ENCODE results near the gene KLHL22.

The KLHL22 gene

GRCh38 chr22:20406686-20407408 lies 88.7 kb downstream of the KLHL22 start:
- no peak for TF ChIP-seq CTCF (IDR thresholded peaks at IDR 0.05; ENCODE audit: low read depth, low read length)
- DNase-seq (ENCODE audit: extremely low read depth, low read depth), result no peak

- no peak for DNase-seq (ENCODE audit: extremely low read depth, low read depth)
Measured at GRCh38 chr22:20405931-20406685, 89.5 kb downstream of the KLHL22 start.

GRCh38 chr22:20405291-20405930 lies 90.2 kb downstream of the KLHL22 start:
- TF ChIP-seq CTCF (IDR thresholded peaks at IDR 0.05; ENCODE audit: low read depth, low read length), result no peak
- no peak for DNase-seq (ENCODE audit: extremely low read depth, low read depth)

More at GRCh38 chr22:20405931-20406685, 89.5 kb downstream of the KLHL22 start:
- no peak for TF ChIP-seq CTCF (IDR thresholded peaks at IDR 0.05; ENCODE audit: low read depth, low read length)

GRCh38 chr22:20404881-20405280 lies 90.7 kb downstream of the KLHL22 start:
- no peak for DNase-seq (ENCODE audit: extremely low read depth, low read depth)
- no peak for TF ChIP-seq CTCF (IDR thresholded peaks at IDR 0.05; ENCODE audit: low read depth, low read length)

- no peak for DNase-seq (ENCODE audit: extremely low read depth, low read depth)
- TF ChIP-seq CTCF (IDR thresholded peaks at IDR 0.05; ENCODE audit: low read depth, low read length), result no peak
Measured at GRCh38 chr22:20403779-20404140, 91.8 kb downstream of the KLHL22 start.

GRCh38 chr22:20402960-20403778 lies 92.4 kb downstream of the KLHL22 start:
- no peak for TF ChIP-seq CTCF (IDR thresholded peaks at IDR 0.05; ENCODE audit: low read depth, low read length)
- no peak for DNase-seq (ENCODE audit: extremely low read depth, low read depth)
